ENCODE data around the gene TRIM47.
"Not testable (repeated sequence)": the region's sequence is repeated elsewhere in the genome, so short reads cannot be mapped to it uniquely, and the experiment has no call there.

Gene TRIM47

DNA sequence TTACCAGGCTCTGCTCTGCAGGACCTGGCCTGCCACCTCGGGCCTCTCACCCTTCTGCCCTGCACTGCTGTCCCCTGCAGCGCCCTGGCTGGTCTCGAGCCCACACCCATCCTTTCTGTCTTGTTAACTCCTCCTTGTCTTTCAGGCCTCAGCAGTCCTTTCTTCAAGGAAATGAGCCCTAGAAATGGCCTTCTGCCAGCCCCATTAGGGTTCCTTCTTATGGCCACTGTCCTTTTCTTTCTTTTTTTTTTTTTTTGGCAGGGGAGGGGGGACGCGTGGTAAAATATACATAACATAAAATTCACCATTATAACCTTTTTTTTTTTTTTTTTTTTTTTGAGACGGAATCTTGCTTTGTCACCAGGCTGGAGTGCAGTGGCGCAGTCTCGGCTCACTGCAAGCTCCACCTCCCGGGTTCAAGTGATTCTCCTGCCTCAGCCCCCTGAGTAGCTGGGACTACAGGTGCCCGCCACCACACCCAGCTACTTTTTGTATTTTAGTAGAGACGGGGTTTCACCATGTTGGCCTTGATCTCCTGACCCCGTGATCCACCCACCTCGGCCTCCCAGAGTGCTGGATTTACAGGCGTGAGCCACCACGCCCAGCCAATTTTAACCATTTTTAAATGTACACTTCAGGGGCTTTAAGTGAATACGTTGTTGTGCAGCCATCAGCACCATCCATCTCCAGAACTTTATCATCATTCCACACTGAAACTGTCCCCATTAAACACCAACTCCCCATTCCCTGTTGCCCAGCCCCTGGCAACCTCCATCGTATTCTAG is 12.8 kb downstream of the TRIM47 start:
- not testable (repeated sequence) for DNase-seq

DNA sequence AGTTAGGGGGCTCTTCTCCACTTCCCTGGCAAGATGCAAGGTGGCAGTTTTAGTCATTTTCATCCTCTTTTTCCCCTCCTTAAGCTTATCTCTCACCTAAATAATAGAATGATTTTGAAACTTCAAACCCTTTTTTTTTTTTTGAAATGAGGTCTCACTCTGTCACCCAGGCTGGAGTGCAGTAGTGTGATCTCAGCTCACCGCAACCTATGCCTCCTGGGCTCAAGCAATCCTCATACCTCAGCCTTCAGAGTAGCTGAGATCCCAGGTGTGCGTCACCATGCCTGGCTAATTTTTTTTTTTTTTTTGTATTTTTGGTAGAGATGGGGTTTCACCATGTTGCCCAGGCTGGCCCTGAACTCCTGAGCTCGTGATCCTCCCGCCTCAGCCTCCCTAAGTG is 13.5 kb downstream of the TRIM47 start:
- not testable (repeated sequence) for DNase-seq

DNA sequence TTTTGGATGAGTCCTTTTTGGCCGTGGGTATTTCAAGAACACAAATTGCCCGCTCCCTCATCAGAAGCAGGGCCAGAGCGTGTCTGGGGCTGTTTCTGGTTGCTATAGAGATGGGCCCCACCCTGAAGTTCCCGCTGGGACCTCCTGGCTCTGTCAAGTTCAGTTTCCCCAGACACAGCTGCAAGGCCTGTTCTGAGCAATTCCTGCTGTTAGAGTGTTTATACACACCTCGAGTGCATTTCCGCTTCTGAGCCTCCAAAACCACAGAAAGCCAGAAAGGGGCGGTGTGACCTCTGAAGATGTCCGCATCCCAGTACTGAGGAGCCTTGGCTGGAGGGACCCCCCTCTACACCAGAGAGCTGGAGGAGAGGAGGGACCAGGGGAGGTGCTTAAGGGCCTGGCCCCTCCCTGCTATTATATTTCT is 13.9 kb downstream of the TRIM47 start:
- DNase-seq = no peak

DNA sequence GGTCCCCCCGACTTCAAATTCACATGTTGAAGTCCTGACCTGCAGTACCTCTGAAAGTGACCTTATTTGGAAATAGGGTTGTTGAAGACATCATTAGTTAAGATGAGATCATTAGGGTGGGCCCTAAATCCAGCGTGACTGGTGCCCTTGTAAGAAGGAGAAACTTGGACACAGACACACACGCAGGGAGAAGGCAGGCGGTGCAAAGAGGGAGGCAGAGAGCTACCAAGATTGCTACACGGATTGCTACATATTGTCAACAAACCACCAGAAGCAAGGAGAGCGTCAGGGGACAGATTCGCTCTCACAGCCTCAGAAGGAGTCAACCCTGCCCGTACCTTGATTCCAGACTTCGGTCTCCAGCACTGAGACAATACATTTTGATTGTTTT is 16.5 kb downstream of the TRIM47 start:
- no peak for DNase-seq

GRCh38 chr17:75859358-75859757 is 19.0 kb downstream of the TRIM47 start:
- not testable (repeated sequence) for DNase-seq

DNA sequence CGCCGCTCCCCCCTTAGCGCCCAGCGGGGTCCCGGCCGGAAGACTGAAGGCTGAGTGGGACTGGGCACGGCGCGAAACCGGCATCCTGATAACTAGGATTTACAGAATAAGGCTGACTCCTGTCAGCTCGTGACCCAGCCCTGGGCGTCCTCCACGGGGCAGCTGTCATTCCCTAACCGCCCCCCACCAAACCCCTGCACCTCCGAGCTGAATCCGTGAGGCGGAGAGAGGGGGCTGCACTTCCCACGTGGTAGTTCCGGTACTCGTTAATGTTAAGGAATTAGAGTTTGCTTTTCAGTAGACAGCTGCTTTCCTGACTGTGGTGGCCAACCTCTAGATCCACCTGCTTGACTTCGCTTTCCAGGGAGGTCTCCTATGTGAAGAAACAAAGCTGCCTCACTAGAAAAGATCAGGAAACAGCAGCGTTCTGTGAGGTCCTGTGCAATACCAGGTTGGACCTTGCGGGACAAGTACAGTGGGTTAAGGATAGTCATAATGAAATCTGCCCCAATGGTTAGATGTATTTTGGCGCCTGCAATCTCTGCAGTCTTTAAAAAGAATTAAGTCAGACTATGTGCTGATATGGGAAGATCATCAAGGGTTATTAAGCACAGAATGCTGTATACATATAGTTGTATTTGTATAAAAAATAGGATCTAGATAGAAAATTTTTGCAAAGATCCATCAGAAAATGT is 22.2 kb downstream of the TRIM47 start:
- no peak for DNase-seq

DNA sequence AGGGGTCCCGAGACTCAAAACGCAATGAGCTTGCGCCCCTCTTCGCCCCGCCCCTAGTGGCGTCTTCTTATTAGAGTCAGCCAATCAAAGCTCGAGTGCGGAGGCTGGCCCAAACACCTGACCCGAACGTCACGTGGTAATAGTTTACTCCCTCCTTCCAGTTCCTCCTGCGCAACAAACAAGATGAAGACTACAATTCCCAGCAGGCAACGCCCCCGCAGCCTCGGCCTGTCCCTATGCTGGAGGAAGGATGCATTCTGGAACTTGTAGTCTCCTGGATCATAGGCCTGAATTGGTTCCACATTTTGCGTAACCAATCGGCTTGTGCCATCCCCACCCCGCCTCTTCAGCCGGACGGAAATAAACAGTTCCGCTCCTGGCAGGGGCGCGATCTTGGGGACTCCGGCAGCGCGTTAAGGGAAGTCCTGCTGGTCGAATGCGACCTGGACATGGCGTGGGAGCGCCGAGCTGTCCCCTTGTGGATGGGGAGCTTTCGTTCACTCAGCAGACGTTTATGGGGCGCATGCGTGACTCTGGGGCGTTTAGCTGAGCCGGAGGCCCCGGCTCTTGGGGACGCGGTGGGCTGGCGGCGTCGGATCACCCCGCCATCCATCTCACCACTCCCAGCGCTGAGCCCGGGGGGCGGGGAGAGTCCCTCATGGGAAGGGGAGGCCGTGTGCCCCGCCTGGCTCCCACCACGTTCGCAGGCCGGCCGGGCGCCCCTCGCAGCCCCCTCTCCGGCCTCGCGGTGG is 22.9 kb downstream of the TRIM47 start, which contains the start of gene WBP2:
Gene WBP2 (minus strand): TSS at position 26 of the 752 bp plus-strand sequence. CDS start 38 bp downstream, outside the sequence.
- peak; percentile 100 for DNase-seq

DNA sequence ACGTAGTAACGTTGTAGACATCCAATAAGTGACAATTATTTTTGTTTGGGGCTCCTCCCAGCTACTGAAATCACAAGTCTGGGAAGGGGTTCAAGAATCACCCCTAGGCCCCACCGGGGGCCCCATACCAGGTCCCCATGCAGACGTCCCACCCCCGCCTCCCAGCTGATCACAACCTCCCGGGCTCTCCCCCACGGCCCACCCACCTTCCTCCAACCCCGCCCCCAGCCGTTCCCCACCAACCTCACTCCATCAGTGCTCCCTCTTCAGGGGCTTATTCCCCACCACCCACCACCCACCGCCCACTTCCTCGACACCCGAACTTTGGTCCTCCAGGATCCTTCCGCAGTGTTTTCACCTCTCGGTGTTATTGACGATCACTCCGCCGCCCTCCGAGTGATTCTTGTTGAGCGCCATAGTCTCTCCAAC is 23.5 kb downstream of the TRIM47 start:
- DNase-seq = no peak

DNA sequence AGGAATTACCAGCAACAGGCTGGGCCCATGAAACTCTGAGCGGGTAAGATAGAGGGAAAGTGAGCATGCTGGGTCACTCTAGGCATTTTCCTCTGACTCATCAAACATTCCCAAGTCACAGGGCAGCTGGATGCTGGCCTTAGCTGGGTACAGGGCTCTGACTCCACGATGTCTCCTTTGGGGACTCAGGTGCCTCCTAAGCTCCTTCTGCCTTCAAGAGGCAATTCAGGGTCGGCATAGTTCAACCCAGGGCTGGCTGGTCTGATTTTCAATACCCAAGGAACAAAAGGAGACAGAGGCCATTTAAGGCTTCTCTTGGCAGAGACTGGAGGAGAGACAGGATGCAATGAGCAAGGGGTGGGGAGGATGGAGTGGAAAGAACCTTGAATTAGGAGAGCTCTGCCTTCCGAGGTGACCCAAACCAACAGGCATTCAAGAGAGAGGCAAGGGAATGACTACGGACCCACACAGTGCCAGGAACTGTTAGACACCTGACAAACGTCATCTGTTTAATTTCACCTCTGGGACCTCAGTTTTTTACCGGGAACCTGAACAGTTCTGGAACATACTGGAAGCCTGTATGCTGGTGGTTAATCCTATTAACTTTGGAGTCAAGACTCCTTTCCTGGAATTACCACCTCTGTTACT is 24.2 kb downstream of the TRIM47 start:
- DNase-seq = peak; percentile 69 to 82

- DNase-seq = no peak
These were observed 24.9 kb downstream of the TRIM47 start for GRCh38 chr17:75853433-75853832.

DNA sequence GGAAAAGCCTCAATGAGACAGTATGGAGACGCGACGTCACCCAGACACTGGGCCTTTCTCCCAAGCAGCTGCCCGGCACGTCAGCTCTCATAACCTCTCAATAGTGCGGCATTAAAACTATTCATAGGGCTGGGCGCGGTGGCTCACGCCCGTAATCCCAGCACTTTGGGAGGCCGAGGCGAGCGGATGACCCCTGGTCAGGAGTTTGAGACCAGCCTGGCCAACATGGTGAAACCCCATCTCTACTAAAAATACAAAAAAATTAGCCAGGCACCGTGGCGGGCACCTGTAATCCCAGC is 26.7 kb downstream of the TRIM47 start:
- not testable (repeated sequence) for DNase-seq

GRCh38 chr17:75850928-75851692 is 27.3 kb downstream of the TRIM47 start:
- no peak for DNase-seq

GRCh38 chr17:75849724-75850123 is 28.7 kb downstream of the TRIM47 start:
- no peak for DNase-seq

- no peak for DNase-seq
These were observed 29.1 kb downstream of the TRIM47 start for GRCh38 chr17:75849279-75849646.

GRCh38 chr17:75848523-75849278 is 29.7 kb downstream of the TRIM47 start:
- DNase-seq = peak in 1 of 2 donors; percentile 76

- no peak for DNase-seq
These were observed 30.5 kb downstream of the TRIM47 start for GRCh38 chr17:75847614-75848522.

GRCh38 chr17:75846692-75847613 is 31.4 kb downstream of the TRIM47 start:
- DNase-seq = no peak

GRCh38 chr17:75845933-75846691 is 32.3 kb downstream of the TRIM47 start:
- DNase-seq = no peak

All from inflammatory macrophage treated with lipopolysaccharide for 1 hour (primary cell).